Measurements from ENCODE around the gene CUEDC1. TPM values are rescaled to one million over a fixed set of nuclear protein-coding genes. Genes with fewer than 3 reads are reported as not detected.
"Not testable (repeated sequence)": the region's sequence is repeated elsewhere in the genome, so short reads cannot be mapped to it uniquely, and the experiment has no call there.

Gene CUEDC1
- total RNA-seq, 1 donor from 2014 or later = 34.1 TPM

DNA sequence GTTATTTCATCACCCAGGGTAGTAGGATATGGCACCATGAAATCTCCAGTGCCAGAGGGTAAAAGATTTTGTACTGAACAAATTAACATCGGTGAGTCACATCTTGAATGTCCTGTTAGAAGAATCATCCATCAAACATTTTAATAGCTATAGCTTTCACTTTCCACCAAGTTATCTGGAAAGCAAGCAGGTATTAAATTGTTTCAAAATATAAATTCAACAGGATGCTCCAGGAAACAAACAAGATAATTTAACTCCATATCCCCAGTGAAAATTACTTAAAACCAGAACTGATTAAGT is 30.4 kb upstream of the CUEDC1 start:
- no peak for DNase-seq (ENCODE audit: low spot score)

DNA sequence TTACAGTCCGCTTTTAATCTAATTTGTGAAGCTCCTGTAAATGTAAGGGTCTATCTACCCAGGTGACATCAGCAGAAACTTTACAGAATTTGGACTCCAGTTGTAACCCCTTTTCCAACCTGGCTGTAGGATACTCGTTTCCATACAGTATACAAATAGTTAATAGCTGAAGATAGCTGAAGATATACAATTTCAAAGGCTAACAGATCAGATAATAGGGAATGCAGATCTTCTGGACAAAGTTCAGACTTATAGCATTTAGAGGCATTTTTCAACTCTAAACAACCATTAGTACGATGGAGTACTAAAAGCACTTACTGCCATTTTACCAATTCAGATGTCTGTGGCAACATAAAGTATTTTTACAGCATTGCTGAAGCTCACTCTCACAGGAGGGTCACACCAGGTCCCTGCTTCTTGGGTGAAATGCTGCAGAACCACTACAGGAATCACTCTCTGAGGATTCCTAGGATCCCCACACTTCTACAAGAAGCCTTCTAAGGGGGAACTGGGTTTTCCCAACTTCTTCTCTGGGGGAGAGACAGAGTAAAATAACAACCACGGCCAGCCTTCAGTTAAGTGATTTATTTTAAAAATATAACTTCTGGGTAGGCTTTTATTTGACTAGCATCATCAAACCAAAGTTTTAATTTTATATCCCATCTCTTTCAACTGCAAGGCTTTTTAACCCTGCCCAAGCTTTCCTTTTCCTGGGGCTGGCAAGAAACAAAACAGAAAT is 29.9 kb upstream of the CUEDC1 start:
- no peak for DNase-seq (ENCODE audit: low spot score)

DNA sequence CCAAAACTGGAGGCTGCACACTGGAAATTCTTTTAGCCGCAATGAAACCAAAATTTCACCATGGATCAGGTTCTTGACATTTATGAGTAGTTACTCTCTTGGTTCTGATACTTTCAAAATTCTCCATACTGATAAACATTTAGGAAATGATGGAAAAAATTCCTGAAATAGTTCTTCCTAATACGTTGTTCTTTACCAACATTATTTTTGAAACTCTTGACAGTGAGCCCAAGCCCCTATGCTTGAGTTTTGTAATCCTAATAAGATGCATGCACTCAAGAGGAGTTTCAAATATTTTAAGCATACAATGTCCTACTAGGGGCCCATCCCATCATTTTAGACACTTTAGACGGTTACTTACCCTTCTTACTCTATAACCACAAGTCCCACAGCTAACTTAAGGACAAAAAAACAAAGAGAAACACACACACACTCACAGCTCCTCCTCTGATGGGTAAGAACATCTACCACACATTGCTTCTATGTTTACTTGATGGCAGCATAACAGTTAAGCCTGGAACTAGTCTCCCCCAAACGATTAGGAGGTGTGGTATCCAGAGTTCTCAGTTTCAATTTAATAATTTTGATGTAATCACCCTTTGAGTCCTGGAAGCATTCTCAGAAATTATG is 29.2 kb upstream of the CUEDC1 start:
- no peak for DNase-seq (ENCODE audit: low spot score)

DNA sequence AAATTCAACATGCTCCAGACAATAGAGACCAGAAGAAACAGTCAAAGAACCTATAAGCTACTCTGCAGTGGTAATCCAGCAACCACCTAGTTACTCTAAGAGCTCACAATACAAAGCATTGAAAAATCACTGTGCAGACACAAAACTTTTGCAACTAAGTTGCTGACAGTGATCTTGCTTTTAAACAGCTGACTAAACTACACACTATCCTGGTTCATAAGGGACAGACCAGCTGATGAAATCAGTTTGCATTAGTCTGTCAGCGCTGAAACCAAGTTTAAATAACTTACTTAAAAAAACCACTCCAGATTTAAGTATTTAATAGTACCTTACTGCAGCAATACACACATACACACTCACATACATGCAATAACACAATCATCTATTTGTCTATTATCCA is 28.2 kb upstream of the CUEDC1 start:
- no peak for DNase-seq (ENCODE audit: low spot score)

DNA sequence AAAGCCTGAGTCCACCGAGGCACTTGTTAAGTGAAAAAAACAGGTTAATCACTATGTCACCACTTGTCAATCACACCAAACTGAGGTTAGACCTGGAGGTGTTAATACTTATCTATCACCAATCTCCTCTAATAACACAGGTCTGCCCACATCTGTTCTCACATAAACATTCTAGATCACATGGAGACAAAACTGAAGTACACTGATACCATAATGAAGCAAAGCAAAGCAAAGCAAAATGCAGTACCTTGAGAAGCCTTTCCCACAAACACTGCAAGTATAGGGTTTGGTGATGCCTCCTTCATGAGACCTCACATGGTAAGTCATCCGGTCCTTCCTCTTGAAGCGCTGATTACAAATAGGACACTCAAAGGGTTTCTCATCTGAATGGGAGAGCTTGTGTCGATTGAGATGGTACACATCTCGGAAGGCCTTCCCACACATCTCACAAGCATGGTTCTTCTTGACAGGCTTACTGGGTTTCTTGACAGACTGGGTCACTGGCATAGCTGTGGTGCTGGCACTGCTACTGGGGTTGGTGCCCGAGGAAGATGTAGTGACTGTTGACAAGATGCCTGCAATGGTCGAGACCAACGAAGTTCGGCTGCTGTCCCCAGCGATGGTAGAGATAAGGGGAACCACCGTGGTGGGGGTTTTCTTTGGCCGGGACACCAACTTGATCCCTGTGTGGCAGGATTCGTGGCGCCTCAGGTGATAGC is 27.4 kb upstream of the CUEDC1 start:
- no peak for DNase-seq (ENCODE audit: low spot score)

DNA sequence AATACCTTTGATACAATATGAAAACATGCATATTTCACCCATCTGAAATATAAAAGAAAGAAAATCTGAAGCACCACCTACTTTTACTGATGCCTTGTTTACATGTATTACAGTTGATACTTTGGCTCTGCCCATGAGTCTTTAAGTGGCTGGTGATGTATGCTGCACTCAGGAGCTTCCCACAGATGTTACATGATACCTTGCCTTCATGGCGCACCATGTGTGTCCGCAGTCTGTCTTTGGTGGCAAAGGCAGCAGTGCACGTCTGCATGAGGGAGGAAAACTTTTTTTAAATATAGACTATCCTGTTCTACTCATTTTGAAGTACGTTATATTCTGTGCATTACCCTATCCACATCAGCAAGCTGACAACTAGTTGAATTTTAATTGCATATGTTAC is 25.3 kb upstream of the CUEDC1 start:
- DNase-seq (ENCODE audit: low spot score) = no peak

DNA sequence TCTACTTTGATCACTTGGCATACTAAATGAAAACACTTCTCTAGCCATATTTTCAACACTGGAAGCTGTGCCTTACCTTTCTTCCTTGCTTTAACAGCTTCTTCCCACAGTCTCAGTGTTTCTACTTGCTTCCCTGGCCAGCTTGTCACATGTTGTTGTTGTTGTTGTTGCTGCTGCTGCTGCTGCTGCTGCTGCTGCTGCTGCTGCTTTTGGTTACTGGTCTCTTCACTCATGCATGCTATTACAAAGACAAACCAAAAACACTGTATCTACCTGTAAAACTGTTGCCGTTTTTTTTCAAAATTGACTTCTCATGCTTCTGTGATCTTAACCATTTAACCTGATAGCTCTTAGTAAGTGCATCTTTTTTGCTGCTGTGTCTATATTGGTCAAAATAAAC is 23.9 kb upstream of the CUEDC1 start:
- DNase-seq (ENCODE audit: low spot score) = no peak

DNA sequence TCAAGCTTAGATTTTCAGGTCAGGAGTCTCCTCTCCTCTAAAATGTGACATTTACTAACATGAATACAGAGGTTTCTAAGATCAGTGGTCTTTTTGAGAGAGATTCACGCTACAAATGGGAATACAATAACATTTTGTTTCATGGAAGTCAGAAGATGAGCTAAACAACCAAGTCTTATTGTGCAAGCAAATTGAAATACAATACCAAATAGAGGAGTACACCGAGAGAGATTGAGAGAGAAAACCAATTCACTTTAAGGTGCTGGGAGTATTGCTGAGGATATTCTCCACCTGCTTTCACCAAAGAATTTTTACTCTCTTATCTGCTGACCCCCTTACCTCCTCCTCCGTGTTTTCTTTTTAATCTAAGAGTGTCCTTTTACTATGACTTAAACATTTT is 21.4 kb upstream of the CUEDC1 start:
- DNase-seq (ENCODE audit: low spot score) = no peak

DNA sequence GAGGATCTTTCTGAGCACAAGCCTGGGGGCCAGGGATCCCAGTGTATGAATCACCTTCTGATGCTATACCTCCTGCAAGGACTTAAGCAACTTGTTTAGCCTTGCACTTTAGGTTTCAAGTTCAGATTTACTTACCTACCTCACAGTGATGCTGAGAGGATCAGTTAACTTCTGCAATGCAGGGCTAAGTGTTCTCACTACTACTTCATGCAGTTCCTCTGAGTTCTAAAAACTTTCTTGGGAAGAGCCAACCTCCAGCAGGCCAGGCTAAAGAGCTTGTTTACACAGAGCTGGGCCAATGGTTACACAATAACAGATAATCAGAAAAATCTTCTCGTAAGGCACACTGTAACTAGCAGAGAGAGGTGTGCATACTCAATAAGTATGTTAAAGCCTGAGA is 19.8 kb upstream of the CUEDC1 start:
- no peak for DNase-seq (ENCODE audit: low spot score)

DNA sequence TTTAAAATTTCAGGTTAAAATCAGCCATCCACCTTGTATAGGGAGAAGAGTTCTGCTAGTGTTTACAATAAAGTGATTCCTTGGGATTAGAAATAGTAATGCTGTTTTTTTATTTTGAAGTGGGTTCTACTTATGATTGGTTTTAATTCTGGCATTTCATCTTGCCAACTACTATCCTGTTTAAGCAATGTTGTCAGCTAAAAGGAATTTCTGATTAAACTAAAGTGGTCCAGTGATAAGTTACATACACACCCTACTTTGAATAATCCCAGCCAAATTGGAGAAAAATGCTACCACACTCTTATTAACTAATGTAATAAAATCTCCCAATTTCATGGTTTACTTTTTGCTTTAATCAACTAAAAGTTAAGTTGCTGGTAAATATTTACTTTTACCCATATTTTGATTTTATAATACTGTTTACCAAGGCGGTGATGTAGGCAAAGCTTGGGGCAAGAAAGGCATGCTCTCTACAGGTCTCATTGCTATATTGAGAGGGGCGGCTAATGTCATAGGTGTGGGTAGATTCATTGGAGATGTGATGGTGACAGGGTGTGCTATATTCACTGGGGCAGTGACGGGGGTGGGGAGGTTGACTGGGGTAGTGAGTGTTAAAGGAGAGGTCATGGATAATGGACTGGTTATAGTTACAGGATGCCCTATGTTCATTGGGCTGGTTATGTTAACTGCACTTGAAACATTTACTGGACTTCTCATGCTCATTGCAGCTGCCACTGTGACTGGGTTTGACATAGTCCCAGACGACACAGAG is 19.0 kb upstream of the CUEDC1 start:
- not testable (repeated sequence) for DNase-seq (ENCODE audit: low spot score)

DNA sequence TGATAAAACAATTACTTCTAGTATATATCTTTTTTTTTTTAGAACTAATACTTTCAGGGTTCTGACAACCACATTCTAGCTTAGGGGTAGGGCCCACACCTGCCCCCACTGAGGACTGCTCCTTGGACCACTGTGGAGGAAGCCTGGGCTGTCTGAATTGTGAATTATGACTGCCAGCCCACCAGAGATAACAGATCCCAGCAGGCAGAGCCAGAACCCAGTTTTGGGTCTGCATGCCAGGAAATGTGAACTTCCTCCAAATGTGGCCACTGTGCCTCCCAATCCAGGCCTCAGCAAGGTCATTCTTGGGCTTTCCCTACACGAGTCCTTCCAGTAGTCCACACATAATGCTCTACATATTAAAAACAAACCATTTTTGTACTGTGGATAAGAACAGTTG is 16.9 kb upstream of the CUEDC1 start:
- no peak for DNase-seq (ENCODE audit: low spot score)

DNA sequence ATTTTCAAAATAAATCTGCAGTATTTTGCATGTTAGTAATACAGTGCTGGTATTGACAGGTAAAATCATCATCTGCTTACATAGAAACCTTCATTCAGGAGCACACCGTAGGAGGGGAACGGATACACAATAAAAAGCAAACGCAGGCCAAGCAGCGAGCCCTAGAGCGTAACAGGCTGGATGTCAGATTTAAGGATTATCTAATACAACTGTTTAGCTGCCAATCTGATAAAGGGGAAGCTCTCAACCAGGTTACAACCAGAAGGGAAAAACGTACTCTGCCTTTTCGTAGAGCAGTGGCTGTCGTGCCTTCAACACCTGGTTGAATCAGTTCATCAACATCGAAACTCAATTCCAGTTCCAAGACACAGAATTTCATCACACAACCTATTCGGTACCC is 16.4 kb upstream of the CUEDC1 start:
- DNase-seq (ENCODE audit: low spot score) = no peak

DNA sequence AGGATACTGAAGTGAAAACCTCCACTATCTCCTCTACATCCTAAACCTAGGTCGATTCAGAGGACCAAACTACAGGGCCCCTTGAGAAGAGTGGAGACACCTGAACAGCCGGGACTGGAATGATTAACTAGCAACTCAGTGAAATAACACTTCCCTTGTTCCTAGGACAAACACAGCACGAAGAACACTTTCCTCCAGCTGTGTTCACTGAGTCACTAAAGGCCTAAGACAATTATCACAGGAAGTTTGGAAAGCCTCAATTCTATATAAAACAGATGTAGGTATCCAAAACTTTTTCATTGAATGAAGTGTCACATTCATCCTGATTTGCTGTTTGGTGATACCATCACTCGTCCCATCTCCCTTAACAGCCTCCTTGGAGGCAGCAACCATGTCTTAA is 15.5 kb upstream of the CUEDC1 start:
- DNase-seq (ENCODE audit: low spot score) = no peak

DNA sequence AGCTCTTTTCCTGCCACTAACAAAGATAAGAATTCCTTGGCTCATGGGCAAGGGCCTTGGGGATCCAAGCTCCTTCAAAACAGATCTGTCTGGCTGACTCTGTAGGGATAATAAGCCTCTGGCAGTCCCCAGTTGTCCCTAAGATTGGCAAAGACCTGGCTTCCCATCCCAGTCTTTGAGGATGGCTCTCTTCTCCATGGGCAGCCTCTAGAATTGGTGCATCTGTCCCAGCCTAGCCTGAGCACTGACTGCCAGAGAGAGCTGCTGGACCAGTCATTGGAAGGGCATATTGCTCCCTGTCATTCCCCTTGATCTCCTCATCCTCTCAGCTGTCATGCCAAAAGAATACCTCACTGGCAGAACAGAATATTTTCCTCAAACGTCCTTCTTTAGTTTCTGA is 13.2 kb upstream of the CUEDC1 start:
- DNase-seq (ENCODE audit: low spot score) = no peak

DNA sequence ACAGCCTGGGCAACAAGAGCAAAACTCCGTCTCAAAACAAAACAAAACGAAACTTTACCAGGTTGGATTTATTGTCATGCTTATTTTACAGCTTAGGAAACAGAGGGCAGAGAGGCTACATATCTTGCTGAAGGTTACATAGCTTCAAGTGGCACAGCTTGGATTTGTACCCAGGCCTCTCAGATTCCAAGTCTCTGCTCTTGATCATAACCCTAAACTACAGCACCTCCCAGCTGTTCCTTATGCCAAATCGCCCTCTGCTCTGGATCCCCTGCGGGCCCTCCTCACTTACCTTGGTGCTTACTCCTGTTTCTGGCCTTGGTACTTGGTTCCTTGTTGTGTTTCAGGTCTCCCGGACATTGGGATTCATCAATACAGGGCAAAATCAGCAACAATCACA is 11.7 kb upstream of the CUEDC1 start:
- DNase-seq (ENCODE audit: low spot score) = no peak

DNA sequence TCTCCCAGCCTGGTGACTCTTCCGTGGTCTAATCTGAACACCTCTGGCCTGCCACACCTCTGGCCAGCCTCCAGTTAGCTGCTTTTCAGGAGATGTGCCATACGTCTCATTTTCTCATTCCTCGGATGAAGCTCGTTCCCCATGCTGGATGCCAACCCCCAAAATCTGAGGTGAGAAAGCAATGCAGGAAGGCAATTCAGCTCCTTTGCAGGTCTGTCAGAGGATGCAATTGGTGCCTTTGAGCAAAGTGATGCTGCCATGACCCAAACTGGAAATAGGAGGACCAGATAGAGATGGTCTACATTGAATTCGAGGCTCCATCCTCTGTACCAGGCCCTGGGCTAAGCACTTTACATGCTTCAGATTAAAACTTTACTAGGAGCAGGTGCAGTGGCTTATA is 11.0 kb upstream of the CUEDC1 start:
- DNase-seq (ENCODE audit: low spot score) = no peak

DNA sequence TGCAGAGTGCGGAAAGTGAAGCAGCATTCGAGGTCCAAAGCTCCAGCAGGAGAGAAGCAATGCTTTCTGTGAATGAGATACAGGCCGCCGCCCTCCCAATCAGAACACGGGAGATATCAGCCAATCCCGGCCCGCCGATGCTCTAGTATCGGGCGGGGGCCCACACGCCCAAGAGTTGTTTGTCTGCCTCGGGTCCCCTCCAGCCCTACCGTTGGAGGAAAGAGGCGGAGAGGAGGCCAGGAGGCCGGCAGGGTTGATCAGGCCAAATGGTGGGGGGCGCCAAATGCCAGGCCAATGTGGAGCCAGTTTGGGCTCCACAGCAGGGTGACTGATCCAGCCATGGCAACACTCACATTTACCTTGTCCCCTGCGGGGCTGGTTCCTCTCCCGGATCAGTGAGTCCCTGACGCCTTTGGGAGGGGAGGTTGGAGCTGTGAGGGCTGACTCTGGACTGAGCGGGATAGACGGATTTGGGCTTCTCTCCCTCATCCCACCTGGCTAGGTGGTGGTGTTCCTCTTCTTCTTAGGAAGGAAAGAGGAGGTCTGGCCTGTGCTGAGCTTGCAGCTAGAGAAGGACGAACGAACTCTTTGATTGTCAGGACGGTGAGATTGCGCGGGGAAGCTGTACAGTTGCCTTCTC is 10.4 kb upstream of the CUEDC1 start:
- DNase-seq (ENCODE audit: low spot score) = no peak

DNA sequence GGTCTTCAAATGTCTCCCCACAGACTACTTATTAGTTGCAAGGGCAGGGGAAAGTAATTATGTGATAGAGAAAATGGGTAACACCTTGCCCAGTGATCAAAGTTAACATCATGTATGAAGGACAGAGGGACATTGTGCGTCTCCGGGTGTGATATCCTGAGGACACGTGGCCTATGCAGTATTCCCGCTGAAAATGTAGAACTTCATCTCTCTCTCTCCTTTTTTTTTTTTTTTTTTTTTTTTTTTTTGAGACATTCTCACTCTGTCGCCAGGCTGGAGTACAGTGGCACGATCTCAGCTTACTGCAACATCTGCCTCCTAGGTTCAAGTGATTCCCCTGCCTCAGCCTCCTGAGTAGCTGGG is 7.9 kb upstream of the CUEDC1 start:
- no peak for DNase-seq (ENCODE audit: low spot score)

DNA sequence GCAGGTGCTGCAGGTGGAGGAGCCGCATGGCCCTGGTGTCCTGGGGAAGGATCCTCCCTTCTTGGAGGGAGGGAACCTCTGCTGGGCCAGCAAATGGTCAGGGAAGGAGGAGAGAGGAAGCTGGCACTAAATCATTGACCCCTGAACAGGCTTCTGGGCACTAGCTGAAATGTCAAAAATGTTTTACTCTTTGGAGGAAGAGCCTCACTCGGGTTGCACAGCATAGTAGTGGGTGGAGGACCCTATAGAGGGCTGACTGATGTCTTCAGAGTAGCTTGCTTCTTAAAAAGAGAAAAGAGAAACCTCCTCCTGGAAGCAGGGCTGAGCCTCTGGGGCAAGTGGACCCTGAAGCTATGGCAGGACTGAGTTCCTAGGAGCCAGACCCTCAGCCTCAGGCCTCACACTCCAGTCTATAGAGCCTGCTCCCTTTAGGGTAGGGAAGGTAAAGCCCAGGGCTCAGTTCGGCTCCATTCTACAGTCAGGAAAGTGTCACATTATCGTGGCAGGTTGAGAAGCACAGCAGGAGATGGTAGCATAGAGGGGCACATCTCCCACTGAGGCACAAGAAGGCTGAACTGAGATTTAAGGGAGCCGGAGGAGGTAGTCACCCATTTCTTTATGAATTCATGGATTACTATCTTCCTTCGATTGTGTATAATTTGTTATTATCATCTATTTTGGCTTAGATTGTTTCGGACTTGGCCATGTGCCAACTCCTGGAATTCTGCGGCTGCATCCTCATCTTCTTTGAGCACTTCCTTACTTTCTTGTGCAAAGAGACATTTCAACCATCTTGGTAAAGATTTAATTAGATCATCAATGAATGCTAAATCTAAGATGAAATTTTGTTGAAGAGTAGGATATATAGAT is 7.3 kb upstream of the CUEDC1 start:
- DNase-seq (ENCODE audit: low spot score) = no peak

DNA sequence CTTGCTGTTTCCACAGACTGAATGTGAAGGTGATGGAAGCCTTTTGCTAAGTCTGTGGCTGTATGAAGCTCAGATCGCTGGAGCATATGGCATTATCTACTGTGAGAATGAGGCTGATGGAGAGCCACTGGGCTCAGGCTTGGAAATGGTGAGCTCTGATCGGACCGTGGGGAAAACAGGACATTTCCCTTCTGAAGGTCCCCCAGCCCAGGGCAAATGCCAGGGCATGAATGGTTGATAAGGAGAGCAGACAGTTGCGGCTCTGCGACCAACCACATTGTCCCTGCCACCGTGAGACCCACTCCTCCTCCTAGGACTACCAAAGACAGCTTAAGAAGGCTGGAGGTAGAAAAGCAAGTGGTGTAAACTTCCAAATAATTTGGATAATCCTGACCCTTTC is 4.7 kb upstream of the CUEDC1 start:
- DNase-seq (ENCODE audit: low spot score) = peak; percentile 59

DNA sequence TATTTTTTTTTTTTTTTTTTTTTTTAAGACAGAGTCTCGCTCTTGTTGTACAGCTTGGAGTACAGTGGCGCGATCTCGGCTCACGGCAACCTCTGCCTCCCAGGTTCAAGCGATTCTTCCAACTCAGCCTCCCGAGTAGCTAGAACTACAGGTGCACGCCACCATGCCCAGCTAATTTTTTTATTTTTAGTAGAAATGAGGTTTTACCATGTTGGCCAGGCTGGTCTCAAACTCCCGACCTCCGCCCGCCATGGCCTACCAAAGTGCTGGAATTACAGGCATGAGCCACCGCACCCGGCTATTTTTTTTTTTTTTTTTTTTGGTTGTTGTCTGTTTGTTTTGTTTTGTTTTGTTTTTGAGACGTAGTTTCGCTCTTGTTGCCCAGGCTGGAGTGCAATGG is 3.2 kb upstream of the CUEDC1 start:
- peak; percentile 28 for DNase-seq (ENCODE audit: low spot score)
